Measurements from ENCODE around the gene ARHGAP24.

DNA sequence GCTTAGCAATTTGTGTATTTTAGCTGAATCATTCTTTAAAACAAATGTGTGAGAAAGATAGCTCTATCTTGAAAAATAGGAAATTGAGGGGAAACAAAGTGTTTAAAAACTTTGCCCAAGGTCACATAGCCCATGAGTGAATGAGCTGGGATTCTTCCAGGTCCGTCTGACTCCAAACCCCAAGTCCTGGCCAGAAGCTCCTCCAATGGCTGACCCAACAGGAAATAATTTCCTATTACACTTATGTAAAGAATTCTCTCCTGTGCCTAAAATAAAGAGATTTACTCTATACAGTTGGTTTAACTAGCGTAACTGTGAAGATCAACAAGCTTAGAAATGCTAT, 287.6 kb downstream of the ARHGAP24 start:
- no peak for TF ChIP-seq CHD2 (IDR thresholded peaks at IDR 0.05; ENCODE audit: low read length, partially characterized antibody)
- TF ChIP-seq CTCF (IDR thresholded peaks at IDR 0.05), result no peak

Measured in SK-N-SH (cell line).